Uterus (tissue), 4 donors: ENCODE measurements around the gene SOCS1. TPM values are rescaled to one million over a fixed set of nuclear protein-coding genes. Genes with fewer than 3 reads are reported as not detected.

ENCODE experiments used
- DNase-seq, 2 donors: peaks; one replicate each; pipeline ENCODE4 v3.0.0-alpha.2; 2019 to 2020
- H3K27ac ChIP-seq, 2 donors: fragments of 200-600 bp; sonication (generic); 1 replicate in 1 of 2; 2 replicates in 1 of 2; pipeline ENCODE4 v1.5.1; 2016 to 2018
- H3K27me3 ChIP-seq, 2 donors: fragments of 200-600 bp; sonication (generic); one replicate each; pipeline ENCODE4 v1.5.1; 2018 to 2019; ENCODE audit warnings: control low read depth in 1 of 2
- H3K36me3 ChIP-seq, 2 donors: fragments of 200-600 bp; sonication (generic); one replicate each; pipeline ENCODE4 v1.5.1; 2019; ENCODE audit warnings: control low read depth in 1 of 2
- H3K4me1 ChIP-seq, 2 donors: fragments of 200-600 bp; sonication (generic); one replicate each; pipeline ENCODE4 v1.5.1; 2018 to 2019; ENCODE audit warnings: control low read depth in 1 of 2
- H3K4me3 ChIP-seq, 2 donors: fragments of 200-600 bp; sonication (generic); 1 replicate in 1 of 2; 2 replicates in 1 of 2; pipeline ENCODE4 v1.5.1; 2018 to 2019; ENCODE audit warnings: mild to moderate bottlenecking in 1 of 2
- H3K9me3 ChIP-seq, 2 donors: fragments of 200-600 bp; sonication (generic); one replicate each; pipeline ENCODE4 v1.5.1; 2019; ENCODE audit warnings: control low read depth in 1 of 2
- POLR2A ChIP-seq, 2 donors: fragments of 450-650 bp; IDR thresholded peaks; one replicate each; pipeline ENCODE4 v1.6.1; 2016; ENCODE audit warnings: antibody characterized with exemption in 2 of 2, mild to moderate bottlenecking in 1 of 2, moderate library complexity in 1 of 2
- intact Hi-C: fragments of 100-400 bp; cut with DNase I; formaldehyde crosslinking; loops from one replicate; pipeline ENCODE4 v1.15.1; 2023; ENCODE audit warnings: low total_unique reads
- total RNA-seq, 4 donors: library from RNA; depleted of rRNA in 3 of 4; stranded (reverse); fragments of >200 nt in 3 of 4; gene quantifications; one replicate each; pipeline versions ENCODE4 v1.1.0 to v1.2.4, GENCODE V29; 2014 to 2023
- TF ChIP-seq, protein P1 (sequence below), 4 experiments: fragments of 200-600 bp in 2 of 4; fragments of 450-650 bp in 2 of 4; sonication (generic) in 2 of 4; IDR thresholded peaks; one replicate each; pipeline ENCODE4 v1.5.1; 2016 to 2019; ENCODE audit warnings: antibody characterized with exemption in 4 of 4, mild to moderate bottlenecking in 2 of 4, moderate library complexity in 1 of 4
- donor health status: DM: yes; HTN: yes; CAD: no.

SOCS1 gene
- total RNA-seq, 4 donors from 2014 or later: 6.4 to 45.3 (median 7.6) TPM; not detected in 1

DNA sequence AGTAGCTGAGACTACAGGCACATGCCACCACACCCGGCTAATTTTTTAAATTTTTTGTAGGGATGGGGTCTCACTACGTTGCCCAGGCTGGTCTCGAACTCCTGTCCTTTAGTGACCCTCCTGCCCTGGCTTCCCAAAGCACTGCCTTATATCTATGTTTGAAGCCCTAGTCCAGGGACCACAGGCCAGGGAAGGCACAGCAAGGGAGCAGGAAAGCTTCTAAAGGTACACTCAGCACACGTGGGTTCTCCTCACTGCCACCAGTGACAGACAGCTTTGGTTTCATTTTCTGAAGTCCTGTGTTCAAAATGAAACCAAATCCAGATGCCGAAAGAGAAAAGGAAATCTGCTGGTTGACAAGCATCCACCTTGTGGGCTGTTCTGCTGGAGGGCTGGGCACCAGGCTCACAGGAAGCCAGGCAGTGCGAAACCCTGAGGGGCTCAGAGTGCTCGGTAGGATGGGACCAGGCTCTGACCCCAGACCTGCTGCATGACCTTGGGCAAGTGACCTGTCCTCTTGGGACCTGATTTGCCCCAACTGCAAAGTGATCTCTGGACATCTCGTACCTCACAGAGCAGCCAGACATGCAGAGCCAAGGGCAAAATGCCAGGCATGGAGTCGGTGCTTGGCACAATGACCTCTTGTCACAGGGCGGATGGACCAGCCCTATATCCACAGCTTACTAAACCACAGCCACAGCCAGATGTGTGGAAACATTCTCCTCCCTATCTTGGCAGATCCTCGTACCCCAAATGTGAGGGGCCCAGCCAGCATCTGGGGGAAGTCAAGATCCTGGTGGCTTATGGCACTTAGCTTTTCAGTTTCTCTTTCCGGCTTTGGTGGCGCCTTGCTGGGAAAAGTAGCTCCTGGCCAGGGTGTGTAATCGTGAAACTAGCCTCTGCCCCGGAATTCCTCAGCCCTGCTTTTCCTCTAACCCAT lies 2.8 kb upstream of the SOCS1 start:
- H3K4me3 ChIP-seq: no peak overlapping the region
- no peaks in the 10 kb centered on the region for H3K27me3 ChIP-seq
- H3K4me1 ChIP-seq: peaks cover 0 to 6% of the 10 kb centered on the region in 2 donors
- no peaks in the 10 kb centered on the region for H3K36me3 ChIP-seq
- intact Hi-C loops: loop anchor here (2.0 to 5.0 kb wide), 2 partner anchors 98 to 294 kb away; no protein-coding TSS in a partner anchor
- H3K27ac ChIP-seq: peak overlapping the region in 1 of 2 donors; percentile 52
- DNase-seq: peak; percentile 40 to 42
- TF ChIP-seq POLR2A (IDR thresholded peaks at IDR 0.05): no peak
- TF ChIP-seq, protein P1, sequence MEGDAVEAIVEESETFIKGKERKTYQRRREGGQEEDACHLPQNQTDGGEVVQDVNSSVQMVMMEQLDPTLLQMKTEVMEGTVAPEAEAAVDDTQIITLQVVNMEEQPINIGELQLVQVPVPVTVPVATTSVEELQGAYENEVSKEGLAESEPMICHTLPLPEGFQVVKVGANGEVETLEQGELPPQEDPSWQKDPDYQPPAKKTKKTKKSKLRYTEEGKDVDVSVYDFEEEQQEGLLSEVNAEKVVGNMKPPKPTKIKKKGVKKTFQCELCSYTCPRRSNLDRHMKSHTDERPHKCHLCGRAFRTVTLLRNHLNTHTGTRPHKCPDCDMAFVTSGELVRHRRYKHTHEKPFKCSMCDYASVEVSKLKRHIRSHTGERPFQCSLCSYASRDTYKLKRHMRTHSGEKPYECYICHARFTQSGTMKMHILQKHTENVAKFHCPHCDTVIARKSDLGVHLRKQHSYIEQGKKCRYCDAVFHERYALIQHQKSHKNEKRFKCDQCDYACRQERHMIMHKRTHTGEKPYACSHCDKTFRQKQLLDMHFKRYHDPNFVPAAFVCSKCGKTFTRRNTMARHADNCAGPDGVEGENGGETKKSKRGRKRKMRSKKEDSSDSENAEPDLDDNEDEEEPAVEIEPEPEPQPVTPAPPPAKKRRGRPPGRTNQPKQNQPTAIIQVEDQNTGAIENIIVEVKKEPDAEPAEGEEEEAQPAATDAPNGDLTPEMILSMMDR (IDR thresholded peaks at IDR 0.05): no peak
- no peaks in the 10 kb centered on the region for H3K9me3 ChIP-seq

DNA sequence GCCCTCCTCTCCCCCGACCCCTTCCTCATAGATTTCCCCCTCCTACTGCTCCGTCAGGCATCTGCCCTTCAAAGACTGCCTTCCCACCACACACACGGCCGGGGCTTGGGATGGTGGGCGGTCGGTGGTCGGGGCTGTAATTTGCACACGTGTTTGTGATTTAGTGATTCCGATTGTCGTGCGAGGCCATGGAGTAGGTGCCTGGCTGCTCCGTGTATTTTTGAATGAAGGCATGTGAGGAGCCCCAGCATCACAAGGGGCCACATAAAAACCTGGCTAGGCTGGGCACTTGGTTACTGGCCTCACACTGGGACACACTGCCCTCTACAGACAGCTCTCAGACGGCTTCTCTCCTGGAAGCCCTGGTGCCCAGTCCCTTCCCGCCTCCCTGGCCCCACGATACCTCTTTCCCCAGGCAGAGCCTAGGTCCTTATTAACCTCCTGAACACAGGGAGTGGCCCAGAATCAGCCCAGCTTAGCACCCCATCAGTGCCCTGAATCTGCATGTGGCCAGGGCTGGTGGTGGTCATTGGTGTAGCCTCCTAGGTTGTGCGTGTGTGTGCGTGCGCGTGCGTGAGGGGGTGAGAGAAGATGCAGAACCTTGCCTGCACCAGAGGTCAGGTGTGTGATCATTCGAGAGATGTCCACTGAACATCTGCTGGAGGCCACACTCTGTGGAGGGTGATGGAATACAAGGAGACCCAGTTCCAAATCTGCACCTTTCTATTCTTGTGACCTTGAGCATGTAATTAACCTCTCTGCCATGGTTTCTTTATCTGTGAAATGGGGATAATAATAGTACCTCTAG lies 1.3 kb upstream of the SOCS1 start:
- peak; percentile 79 to 84 for DNase-seq
- Histone ChIP-seq H3K27me3 (no peaks in the 10 kb centered on the region), H3K27ac (peak overlapping the region; percentile 93 to 98), H3K4me1 (peaks cover 0 to 6% of the 10 kb centered on the region in 2 donors), H3K4me3 (peak overlapping the region; percentile 83 to 87), H3K36me3 (no peaks in the 10 kb centered on the region), H3K9me3 (no peaks in the 10 kb centered on the region)
- intact Hi-C loops: loop anchor here (5.0 kb wide), 1 partner anchor 100 kb away; no protein-coding TSS in a partner anchor
- no peak for TF ChIP-seq POLR2A (IDR thresholded peaks at IDR 0.05)
- TF ChIP-seq, protein P1 (IDR thresholded peaks at IDR 0.05): peak; percentile 62 to 86 (median 78)

DNA sequence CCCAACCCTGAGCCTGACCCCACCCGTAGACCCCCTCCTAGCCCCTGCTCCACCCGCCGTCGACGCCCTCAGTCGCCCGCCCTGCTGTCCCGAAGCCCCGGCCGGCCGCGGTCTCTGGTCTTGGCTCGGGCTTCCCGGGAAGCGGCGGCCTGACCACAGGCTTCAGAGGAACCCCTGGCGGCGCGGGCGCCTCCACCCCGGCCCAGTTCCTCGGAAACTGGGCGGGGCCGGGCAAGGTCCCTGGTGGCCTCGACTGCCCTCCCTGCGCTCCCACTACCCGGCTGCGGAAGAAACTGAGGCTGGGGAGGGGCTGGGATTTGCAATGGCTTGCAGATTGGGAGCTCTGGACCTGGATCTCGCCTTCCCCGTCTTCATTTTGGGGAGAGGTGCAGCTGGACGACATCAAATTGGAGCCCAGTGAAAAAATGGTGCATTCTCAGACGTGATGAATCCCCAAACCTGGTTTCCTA lies 692 bp upstream of the SOCS1 start:
- peak overlapping the region; percentile 93 to 98 for H3K27ac ChIP-seq
- TF ChIP-seq, protein P1 (IDR thresholded peaks at IDR 0.05): no peak
- TF ChIP-seq POLR2A (IDR thresholded peaks at IDR 0.05): no peak
- no peaks in the 10 kb centered on the region for H3K36me3 ChIP-seq
- H3K9me3 ChIP-seq: no peaks in the 10 kb centered on the region
- intact Hi-C loops: loop anchor here (5.0 kb wide), 1 partner anchor 101 kb away; no protein-coding TSS in a partner anchor
- peaks cover 0 to 6% of the 10 kb centered on the region in 2 donors for H3K4me1 ChIP-seq
- H3K4me3 ChIP-seq: peak overlapping the region; percentile 83 to 87
- no peaks in the 10 kb centered on the region for H3K27me3 ChIP-seq
- peak in 1 of 2 donors; percentile 68 for DNase-seq

DNA sequence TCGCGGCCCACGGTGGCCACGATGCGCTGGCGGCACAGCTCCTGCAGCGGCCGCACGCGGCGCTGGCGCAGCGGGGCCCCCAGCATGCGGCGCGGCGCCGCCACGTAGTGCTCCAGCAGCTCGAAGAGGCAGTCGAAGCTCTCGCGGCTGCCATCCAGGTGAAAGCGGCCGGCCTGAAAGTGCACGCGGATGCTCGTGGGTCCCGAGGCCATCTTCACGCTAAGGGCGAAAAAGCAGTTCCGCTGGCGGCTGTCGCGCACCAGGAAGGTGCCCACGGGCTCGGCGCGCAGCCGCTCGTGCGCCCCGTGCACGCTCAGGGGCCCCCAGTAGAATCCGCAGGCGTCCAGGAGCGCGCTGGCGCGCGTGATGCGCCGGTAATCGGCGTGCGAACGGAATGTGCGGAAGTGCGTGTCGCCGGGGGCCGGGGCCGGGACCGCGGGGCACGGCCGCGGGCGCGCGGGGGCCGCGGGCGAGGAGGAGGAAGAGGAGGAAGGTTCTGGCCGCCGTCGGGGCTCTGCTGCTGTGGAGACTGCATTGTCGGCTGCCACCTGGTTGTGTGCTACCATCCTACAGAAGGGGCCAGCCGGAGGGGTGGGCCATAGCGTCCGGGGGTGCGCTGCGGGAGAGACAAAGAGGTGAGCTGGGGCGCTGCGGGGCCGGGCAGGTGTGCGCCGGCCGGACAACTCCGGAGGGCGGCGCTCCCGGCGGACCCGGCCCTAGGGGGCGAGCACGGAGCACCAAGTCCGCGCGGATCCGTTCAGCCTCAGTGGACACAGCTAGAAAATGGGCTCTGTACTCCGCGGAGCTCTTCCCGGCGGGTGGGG lies 879 bp downstream of the SOCS1 start:
- peak overlapping the region; percentile 93 to 98 for H3K27ac ChIP-seq
- no peaks in the 10 kb centered on the region for H3K36me3 ChIP-seq
- H3K4me1 ChIP-seq: peaks cover 0 to 6% of the 10 kb centered on the region in 2 donors
- peak overlapping the region; percentile 83 to 87 for H3K4me3 ChIP-seq
- DNase-seq: peak; percentile 45 to 59
- no peaks in the 10 kb centered on the region for H3K27me3 ChIP-seq
- no peaks in the 10 kb centered on the region for H3K9me3 ChIP-seq
- intact Hi-C loops: loop anchor here (5.0 kb wide), 1 partner anchor 102 kb away; no protein-coding TSS in a partner anchor
- TF ChIP-seq POLR2A (IDR thresholded peaks at IDR 0.05): no peak
- TF ChIP-seq, protein P1 (IDR thresholded peaks at IDR 0.05): peak in 2 of 4 experiments; percentile 25 to 43
